CD4-positive, alpha-beta memory T cell (primary cell): ENCODE results near the gene ARHGEF37. TPM values are rescaled to one million over a fixed set of nuclear protein-coding genes. Genes with fewer than 3 reads are reported as not detected.

Experiments
- CTCF ChIA-PET: fragments of 350-600 bp; sonication (Branson Sonifier 250); formaldehyde crosslinking; loops from one replicate; lab custom pipeline; 2021; ENCODE audit warnings: inconsistent platforms; ENCODE audit not compliant: partially characterized antibody; lab: Charles Lee
- POLR2A ChIA-PET: fragments of 350-600 bp; sonication (Branson Sonifier 250); formaldehyde crosslinking; loops from one replicate; lab custom pipeline; 2021; ENCODE audit not compliant: partially characterized antibody; lab: Charles Lee
- DNase-seq, 5 donors: peaks; one replicate each; pipeline versions ENCODE4 v3.0.0 to v3.0.0-alpha.2; 2020 to 2022; ENCODE audit warnings: mixed read lengths in 1 of 5
- H3K27ac ChIP-seq: one replicate; pipeline ENCODE4 v1.7.0; 2013; ENCODE audit warnings: low read depth, low read length
- H3K27me3 ChIP-seq: 2 replicates; pipeline ENCODE4 v1.7.0; 2013; ENCODE audit warnings: mild to moderate bottlenecking, low read length, moderate library complexity; ENCODE audit not compliant: insufficient read depth
- H3K36me3 ChIP-seq: 2 replicates; pipeline ENCODE4 v1.7.0; 2013; ENCODE audit warnings: mild to moderate bottlenecking, low read length, moderate library complexity; ENCODE audit not compliant: insufficient read depth
- H3K4me1 ChIP-seq: 2 replicates; pipeline ENCODE4 v1.7.0; 2013; ENCODE audit warnings: mild to moderate bottlenecking, low read length, moderate library complexity; ENCODE audit not compliant: insufficient read depth
- H3K4me3 ChIP-seq, 2 donors: one replicate each; pipeline ENCODE4 v1.7.0; 2013; ENCODE audit warnings: low read length in 2 of 2, mild to moderate bottlenecking in 1 of 2
- H3K9me3 ChIP-seq, 2 donors: one replicate each; pipeline ENCODE4 v1.7.0; 2013; ENCODE audit warnings: low read length in 2 of 2, control low read depth in 1 of 2; ENCODE audit not compliant: control insufficient read depth in 1 of 2
- H3K27ac Mint-ChIP-seq, 7 donors: one replicate each; pipeline ENCODE4 v1.8.0; 2020 to 2021; ENCODE audit warnings: mixed read lengths in 7 of 7, mild to moderate bottlenecking in 6 of 7, inconsistent platforms in 3 of 7, moderate library complexity in 3 of 7
- H3K27me3 Mint-ChIP-seq, 2 donors: one replicate each; pipeline ENCODE4 v1.8.0; 2020 to 2021; ENCODE audit warnings: mixed read lengths in 2 of 2
- H3K36me3 Mint-ChIP-seq, 2 donors: one replicate each; pipeline ENCODE4 v1.8.0; 2020 to 2021; ENCODE audit warnings: mixed read lengths in 2 of 2, inconsistent platforms in 1 of 2, mild to moderate bottlenecking in 1 of 2
- H3K4me1 Mint-ChIP-seq, 4 donors: one replicate each; pipeline ENCODE4 v1.8.0; 2020 to 2021; ENCODE audit warnings: mixed read lengths in 4 of 4, mild to moderate bottlenecking in 1 of 4
- H3K4me3 Mint-ChIP-seq, 8 donors: one replicate each; pipeline ENCODE4 v1.8.0; 2020 to 2021; ENCODE audit warnings: mixed read lengths in 8 of 8, mild to moderate bottlenecking in 7 of 8, moderate library complexity in 6 of 8, inconsistent platforms in 3 of 8
- H3K9me3 Mint-ChIP-seq, 8 donors: one replicate each; pipeline ENCODE4 v1.8.0; 2020 to 2021; ENCODE audit warnings: mixed read lengths in 8 of 8, mild to moderate bottlenecking in 5 of 8, inconsistent platforms in 3 of 8, moderate library complexity in 1 of 8
- intact Hi-C: fragments of 100-400 bp; cut with micrococcal nuclease; formaldehyde crosslinking; loops from one replicate; pipeline ENCODE4 v1.15.1; 2023
- polyA plus RNA-seq, 2 donors: library from polyadenylated mRNA; unstranded; fragments of 300-500 nt; fragmentation: Illumina TruSeq; gene quantifications; one replicate each; pipeline ENCODE4 v1.2.3, GENCODE V29; 2021
- total RNA-seq, 2 experiments: library from RNA; stranded (reverse); gene quantifications; one replicate each; pipeline ENCODE4 v1.2.3, GENCODE V29; 2021

The ARHGEF37 gene
- total and polyA plus RNA-seq, 4 experiments from 2014 or later = 0.96 to 1.3 TPM; not detected in 2

DNA sequence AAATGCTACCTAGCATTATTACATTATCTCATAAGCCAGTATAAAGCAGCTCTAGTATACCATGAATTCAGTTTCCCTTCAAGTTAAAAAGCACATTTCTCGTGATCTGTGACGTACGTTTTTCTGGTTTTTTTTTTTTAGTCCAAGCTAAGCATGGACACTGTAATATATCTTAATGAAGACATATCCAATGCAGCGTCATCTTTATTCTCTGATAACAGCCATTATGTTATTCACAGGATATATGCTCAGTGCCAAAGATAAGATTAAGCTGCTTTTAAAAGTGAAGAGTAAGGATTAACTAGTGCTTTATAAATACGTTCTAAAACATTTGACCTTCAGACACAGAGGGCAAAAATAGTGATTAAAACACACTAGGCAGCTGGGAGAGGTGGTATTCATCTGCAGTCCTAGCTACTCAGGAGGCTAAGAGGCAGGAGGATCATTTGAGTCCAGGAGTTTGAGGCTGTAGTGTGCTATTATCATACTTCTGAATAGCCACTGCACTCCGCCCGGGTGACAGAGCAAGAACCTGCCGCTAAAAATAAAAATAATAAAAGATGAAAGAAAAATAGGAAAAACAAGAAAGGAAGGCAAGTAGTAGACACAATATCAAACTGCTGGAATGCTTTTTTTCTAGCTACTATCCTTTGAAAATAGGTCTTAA lies 37.8 kb upstream of the ARHGEF37 start:
- ChIA-PET CTCF (interaction anchor here (0.8 to 2.6 kb wide), 6 partner anchors 7 to 176 kb away, joined by 3 to 10 read pairs (median 4); no protein-coding TSS in a partner anchor), POLR2A (interaction anchor here (0.9 kb wide), 1 partner anchor 8 kb away, joined by 4 read pairs; the partner anchor contains the start of gene CSNK1A1)
- no peak for DNase-seq
- intact Hi-C loops = loop anchor here (10.0 kb wide), 1 partner anchor 49 kb away; no protein-coding TSS in a partner anchor
- Mint-ChIP-seq H3K27me3 (no peaks in the 10 kb centered on the region), H3K9me3 (no peaks in the 10 kb centered on the region), H3K4me1 (peaks cover 40 to 85% (median 64%) of the 10 kb centered on the region in 4 donors), H3K27ac (peak overlapping the region in 6 of 7 donors; percentile 3 to 65 (median 33)), H3K4me3 (peak overlapping the region in 4 of 8 donors; percentile 26 to 36 (median 33)), H3K36me3 (peaks cover 39 to 63% of the 10 kb centered on the region in 2 donors)
- Histone ChIP-seq H3K4me3 (no peak overlapping the region), H3K9me3 (no peaks in the 10 kb centered on the region), H3K4me1 (peaks cover 87% of the 10 kb centered on the region), H3K36me3 (peaks cover 19% of the 10 kb centered on the region), H3K27me3 (no peaks in the 10 kb centered on the region), H3K27ac (no peak overlapping the region)

DNA sequence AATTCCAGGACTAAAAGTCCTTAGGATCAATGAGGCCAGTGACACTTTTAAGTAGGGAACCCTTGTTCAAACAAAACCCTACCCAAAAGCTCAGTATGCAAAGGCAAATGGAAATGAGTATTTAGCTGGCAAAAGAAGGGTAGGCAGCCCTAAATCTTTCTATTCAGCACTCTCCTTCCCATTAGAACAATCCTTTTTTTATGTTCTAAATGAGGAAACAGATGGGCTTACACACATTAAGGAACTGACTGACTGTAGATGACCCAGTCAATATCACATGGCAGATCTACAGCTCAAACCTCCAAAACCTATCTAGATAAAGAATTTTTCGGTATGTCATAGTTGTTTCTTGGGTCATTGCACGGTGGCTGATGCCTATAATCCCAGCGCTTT lies 37.3 kb upstream of the ARHGEF37 start:
- intact Hi-C loops = loop anchor here (10.0 kb wide), 1 partner anchor 49 kb away; no protein-coding TSS in a partner anchor
- ChIA-PET POLR2A (no interaction called here), CTCF (interaction anchor here (0.8 to 2.6 kb wide), 7 partner anchors 8 to 177 kb away, joined by 3 to 10 read pairs (median 4); no protein-coding TSS in a partner anchor)
- Histone ChIP-seq H3K4me1 (peaks cover 90% of the 10 kb centered on the region), H3K27ac (no peak overlapping the region), H3K4me3 (no peak overlapping the region), H3K9me3 (no peaks in the 10 kb centered on the region), H3K27me3 (no peaks in the 10 kb centered on the region), H3K36me3 (peaks cover 19% of the 10 kb centered on the region)
- Mint-ChIP-seq H3K27me3 (no peaks in the 10 kb centered on the region), H3K36me3 (peaks cover 41 to 66% of the 10 kb centered on the region in 2 donors), H3K4me3 (peak overlapping the region in 1 of 8 donors; percentile 31), H3K4me1 (peaks cover 43 to 88% (median 67%) of the 10 kb centered on the region in 4 donors), H3K9me3 (no peaks in the 10 kb centered on the region), H3K27ac (peak overlapping the region in 3 of 7 donors; percentile 41 to 57 (median 42))
- DNase-seq = no peak

DNA sequence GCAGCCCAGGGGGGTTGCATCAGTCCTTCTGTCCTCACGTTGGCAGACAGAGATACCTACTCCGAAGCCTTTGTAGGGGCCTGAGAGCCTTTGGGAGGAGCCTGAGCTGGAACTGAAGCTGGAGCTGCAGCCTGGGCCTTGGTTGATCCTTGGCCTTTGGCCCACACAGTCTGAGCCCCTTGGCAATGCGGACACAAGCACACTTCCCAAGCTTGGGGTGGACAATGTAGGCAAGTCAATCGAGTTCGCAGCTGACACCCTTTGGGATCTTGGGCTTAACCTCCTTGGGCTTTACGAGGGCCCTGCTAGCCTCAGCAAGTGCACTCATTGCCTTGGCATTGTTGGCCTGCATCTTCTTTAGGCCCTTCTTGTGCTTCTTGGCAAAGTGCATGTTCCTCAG lies 36.0 kb upstream of the ARHGEF37 start:
- intact Hi-C loops = loop anchor here (10.0 kb wide), 1 partner anchor 51 kb away; no protein-coding TSS in a partner anchor
- CTCF ChIA-PET = interaction anchor here (1.2 to 1.7 kb wide), 3 partner anchors 9 to 112 kb away, joined by 3 to 6 read pairs (median 4); no protein-coding TSS in a partner anchor
- peaks cover 50 to 68% of the 10 kb centered on the region in 2 donors for H3K36me3 Mint-ChIP-seq
- H3K4me1 Mint-ChIP-seq = peaks cover 42 to 87% (median 62%) of the 10 kb centered on the region in 4 donors
- H3K27me3 Mint-ChIP-seq = no peaks in the 10 kb centered on the region
- H3K4me3 ChIP-seq = no peak overlapping the region
- H3K4me3 Mint-ChIP-seq = peak overlapping the region in 2 of 8 donors; percentile 12 to 31
- POLR2A ChIA-PET = interaction anchor here (0.6 kb wide), 1 partner anchor 64 kb away, joined by 3 read pairs; no protein-coding TSS in a partner anchor
- no peak for DNase-seq
- peaks cover 19% of the 10 kb centered on the region for H3K36me3 ChIP-seq
- no peak overlapping the region for H3K27ac ChIP-seq
- peaks cover 81% of the 10 kb centered on the region for H3K4me1 ChIP-seq
- no peaks in the 10 kb centered on the region for H3K9me3 ChIP-seq
- H3K27ac Mint-ChIP-seq = peak overlapping the region in 4 of 7 donors; percentile 25 to 97 (median 46)
- no peaks in the 10 kb centered on the region for H3K27me3 ChIP-seq
- H3K9me3 Mint-ChIP-seq = no peaks in the 10 kb centered on the region

DNA sequence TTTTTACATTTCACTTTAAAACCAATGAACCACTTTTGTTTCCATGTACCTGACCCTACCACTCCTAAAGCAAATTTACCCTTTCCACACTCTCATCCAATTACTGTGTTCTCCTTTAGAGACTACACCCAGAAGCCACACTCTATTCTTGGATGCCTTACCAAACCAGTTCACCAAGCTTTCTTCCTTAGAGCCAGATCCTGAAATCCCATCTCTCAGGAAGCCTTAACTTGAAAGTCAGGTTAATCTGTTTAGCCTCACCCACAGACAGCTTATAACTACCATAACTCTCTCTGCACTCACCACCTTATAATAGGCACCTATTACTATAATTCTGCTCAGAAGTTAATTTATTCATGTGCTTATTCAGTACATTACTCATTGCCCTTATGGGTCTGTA lies 34.3 kb upstream of the ARHGEF37 start:
- ChIA-PET CTCF (no interaction called here), POLR2A (interaction anchor here (1.0 to 1.2 kb wide), 2 partner anchors 191 to 201 kb away, joined by 3 to 4 read pairs; no protein-coding TSS in a partner anchor)
- H3K27ac Mint-ChIP-seq = peak overlapping the region in 5 of 7 donors; percentile 13 to 97 (median 58)
- Histone ChIP-seq H3K9me3 (no peaks in the 10 kb centered on the region), H3K4me1 (peaks cover 68% of the 10 kb centered on the region), H3K27me3 (no peaks in the 10 kb centered on the region), H3K4me3 (no peak overlapping the region), H3K36me3 (peaks cover 19% of the 10 kb centered on the region), H3K27ac (peak overlapping the region; percentile 10)
- intact Hi-C loops = loop anchor here (10.0 kb wide), 1 partner anchor 52 kb away; no protein-coding TSS in a partner anchor
- no peaks in the 10 kb centered on the region for H3K27me3 Mint-ChIP-seq
- peaks cover 43 to 77% of the 10 kb centered on the region in 2 donors for H3K36me3 Mint-ChIP-seq
- peaks cover 0 to 2% (median 0%) of the 10 kb centered on the region in 8 donors for H3K9me3 Mint-ChIP-seq
- H3K4me1 Mint-ChIP-seq = peaks cover 37 to 89% (median 55%) of the 10 kb centered on the region in 4 donors
- H3K4me3 Mint-ChIP-seq = peak overlapping the region in 5 of 8 donors; percentile 23 to 81 (median 58)
- no peak for DNase-seq

DNA sequence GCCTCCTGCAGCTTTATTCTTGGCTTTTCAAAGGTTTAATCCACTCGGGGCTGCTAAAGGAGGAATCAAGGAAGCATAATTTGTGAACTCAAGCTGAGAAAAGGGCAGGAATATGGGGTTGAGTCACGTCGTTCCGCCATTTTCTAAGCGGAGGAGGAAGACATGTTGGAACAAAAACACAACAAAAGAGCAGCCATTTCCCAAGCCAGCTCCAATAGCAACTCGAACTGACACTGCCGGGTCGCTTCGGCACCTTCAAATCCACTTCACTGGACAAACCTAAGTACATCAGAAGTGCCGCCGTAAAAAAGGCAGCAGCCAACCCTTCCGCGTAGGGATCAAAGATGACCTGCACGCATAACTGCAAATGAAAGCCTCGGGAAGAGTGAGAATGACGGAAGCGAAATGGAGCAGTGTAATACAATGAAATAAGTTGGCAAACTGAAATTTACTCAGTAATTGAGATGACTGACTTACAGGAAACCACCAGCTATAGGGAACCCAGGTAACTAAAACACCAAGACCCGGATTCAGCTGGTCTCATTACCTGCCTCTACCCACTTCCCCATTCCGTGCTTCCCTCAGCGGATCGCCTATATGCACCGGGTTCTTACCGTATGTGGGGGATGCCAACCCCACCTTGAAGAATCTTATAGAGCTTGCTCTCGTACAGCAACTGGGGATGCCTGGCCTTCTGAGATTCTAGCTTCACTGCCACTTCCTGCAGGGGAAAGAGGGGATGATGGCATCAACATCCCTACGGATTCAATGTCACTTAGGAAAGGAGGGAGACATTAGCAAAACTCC lies 31.6 kb upstream of the ARHGEF37 start:
- intact Hi-C loops = loop anchor here (2.0 to 10.0 kb wide), 5 partner anchors 37 to 451 kb away; partner anchors contain the start of genes HMGXB3 and TIGD6
- H3K4me3 Mint-ChIP-seq = peak overlapping the region; percentile 94 to 99 (median 98)
- ChIA-PET POLR2A (interaction anchor here (0.6 to 4.0 kb wide), 16 partner anchors 8 to 1708 kb away, joined by 3 to 23 read pairs (median 4); partner anchors contain the start of genes GRPEL2, HMGXB3, PCYOX1L and SLC26A2), CTCF (interaction anchor here (0.7 to 3.7 kb wide), 7 partner anchors 12 to 204 kb away, joined by 3 to 51 read pairs (median 4); partner anchors contain the start of gene GRPEL2)
- peak; percentile 37 to 71 (median 43) for DNase-seq
- no peaks in the 10 kb centered on the region for H3K27me3 Mint-ChIP-seq
- H3K36me3 Mint-ChIP-seq = peaks cover 35 to 62% of the 10 kb centered on the region in 2 donors
- Histone ChIP-seq H3K4me3 (peak overlapping the region; percentile 83 to 94), H3K36me3 (peaks cover 11% of the 10 kb centered on the region), H3K27ac (peak overlapping the region; percentile 97), H3K27me3 (no peaks in the 10 kb centered on the region), H3K4me1 (peaks cover 52% of the 10 kb centered on the region), H3K9me3 (no peaks in the 10 kb centered on the region)
- H3K27ac Mint-ChIP-seq = peak overlapping the region; percentile 95 to 100 (median 98)
- peaks cover 20 to 69% (median 38%) of the 10 kb centered on the region in 4 donors for H3K4me1 Mint-ChIP-seq
- peaks cover 0 to 2% (median 0%) of the 10 kb centered on the region in 8 donors for H3K9me3 Mint-ChIP-seq

GRCh38 chr5:149550268-149550583 lies 31.1 kb upstream of the ARHGEF37 start:
- Mint-ChIP-seq H3K4me3 (peak overlapping the region; percentile 94 to 99 (median 98)), H3K4me1 (peaks cover 20 to 64% (median 35%) of the 10 kb centered on the region in 4 donors), H3K36me3 (peaks cover 33 to 57% of the 10 kb centered on the region in 2 donors), H3K9me3 (peaks cover 0 to 2% (median 0%) of the 10 kb centered on the region in 8 donors), H3K27me3 (no peaks in the 10 kb centered on the region), H3K27ac (peak overlapping the region; percentile 95 to 100 (median 98))
- H3K4me1 ChIP-seq = peaks cover 47% of the 10 kb centered on the region
- peak in 3 of 5 donors; percentile 12 to 57 (median 20) for DNase-seq
- H3K4me3 ChIP-seq = peak overlapping the region; percentile 83 to 94
- peak overlapping the region; percentile 97 for H3K27ac ChIP-seq
- POLR2A ChIA-PET = interaction anchor here (0.6 to 4.0 kb wide), 14 partner anchors 9 to 1707 kb away, joined by 3 to 23 read pairs (median 4); partner anchors contain the start of genes ARHGEF37, GRPEL2, HMGXB3 and PCYOX1L
- intact Hi-C loops = loop anchor here (2.0 to 5.0 kb wide), 4 partner anchors 38 to 451 kb away; partner anchors contain the start of genes HMGXB3 and TIGD6
- H3K27me3 ChIP-seq = no peaks in the 10 kb centered on the region
- no peaks in the 10 kb centered on the region for H3K9me3 ChIP-seq
- CTCF ChIA-PET = interaction anchor here (0.7 to 3.7 kb wide), 5 partner anchors 19 to 205 kb away, joined by 3 to 51 read pairs (median 9); partner anchors contain the start of gene GRPEL2
- peaks cover 8% of the 10 kb centered on the region for H3K36me3 ChIP-seq
